ENCODE measurements around the gene HJV.

HJV gene

DNA sequence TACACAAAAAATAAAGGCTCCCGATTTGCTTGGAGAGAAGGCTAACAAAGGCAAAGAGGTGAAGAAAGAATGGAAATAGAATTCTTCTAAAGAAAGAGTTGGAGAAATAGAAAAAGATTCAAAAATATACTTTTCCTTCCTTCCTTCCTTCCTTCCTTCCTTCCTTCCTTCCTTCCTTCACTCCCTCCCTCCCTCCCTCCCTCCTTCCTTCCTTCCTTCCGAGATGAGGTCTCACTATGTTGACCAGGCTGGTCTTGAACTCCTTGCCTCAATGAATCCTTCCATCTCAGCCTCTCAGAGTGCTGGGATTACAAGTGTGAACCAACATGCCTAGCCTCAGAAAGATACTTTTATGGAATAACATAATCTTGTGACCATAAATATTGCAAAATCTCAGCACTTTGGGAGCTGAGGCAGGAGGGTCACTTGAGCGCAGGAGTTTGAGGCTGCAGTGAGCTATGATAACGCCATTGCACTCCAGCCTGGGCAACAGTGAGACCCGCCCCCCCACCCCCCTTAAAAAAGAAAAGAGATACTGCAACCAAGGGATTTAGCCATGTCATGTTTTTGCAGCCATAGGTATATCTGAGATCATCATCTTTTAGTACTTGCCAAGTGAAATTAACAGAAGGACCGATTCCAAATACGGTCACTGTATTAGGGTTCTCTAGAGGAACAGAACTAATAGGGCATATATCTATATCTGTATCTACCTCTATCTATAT lies 1.0 kb upstream of the HJV start:
- in situ Hi-C loops (cut with HindIII; ENCODE audit: low sequenced_read_pairs), result no loop called here

DNA sequence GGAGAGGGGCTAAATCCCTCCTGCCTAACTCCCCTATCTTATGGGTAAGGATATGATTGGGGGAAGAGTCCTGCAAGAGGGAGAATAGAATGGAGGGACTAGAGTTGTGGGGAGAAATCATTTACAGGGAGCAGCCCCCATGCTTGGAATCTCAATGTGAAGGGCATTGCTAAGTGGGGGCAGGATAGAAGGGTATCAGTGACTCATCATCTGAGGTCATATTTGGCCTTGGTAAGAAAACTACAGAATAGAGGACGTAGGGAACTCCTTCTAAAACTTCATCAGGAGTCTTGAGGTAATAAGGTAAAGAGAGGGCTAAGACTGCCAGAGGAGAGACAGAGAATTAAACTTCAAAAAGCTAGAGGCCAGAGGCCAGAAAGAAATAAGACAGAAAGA lies 487 bp downstream of the HJV start:
- in situ Hi-C loops (cut with HindIII; ENCODE audit: low sequenced_read_pairs), result no loop called here

- in situ Hi-C loops (cut with HindIII; ENCODE audit: low sequenced_read_pairs), result no loop called here
Observed at GRCh38 chr1:146020058-146021049, 1.2 kb downstream of the HJV start.

DNA sequence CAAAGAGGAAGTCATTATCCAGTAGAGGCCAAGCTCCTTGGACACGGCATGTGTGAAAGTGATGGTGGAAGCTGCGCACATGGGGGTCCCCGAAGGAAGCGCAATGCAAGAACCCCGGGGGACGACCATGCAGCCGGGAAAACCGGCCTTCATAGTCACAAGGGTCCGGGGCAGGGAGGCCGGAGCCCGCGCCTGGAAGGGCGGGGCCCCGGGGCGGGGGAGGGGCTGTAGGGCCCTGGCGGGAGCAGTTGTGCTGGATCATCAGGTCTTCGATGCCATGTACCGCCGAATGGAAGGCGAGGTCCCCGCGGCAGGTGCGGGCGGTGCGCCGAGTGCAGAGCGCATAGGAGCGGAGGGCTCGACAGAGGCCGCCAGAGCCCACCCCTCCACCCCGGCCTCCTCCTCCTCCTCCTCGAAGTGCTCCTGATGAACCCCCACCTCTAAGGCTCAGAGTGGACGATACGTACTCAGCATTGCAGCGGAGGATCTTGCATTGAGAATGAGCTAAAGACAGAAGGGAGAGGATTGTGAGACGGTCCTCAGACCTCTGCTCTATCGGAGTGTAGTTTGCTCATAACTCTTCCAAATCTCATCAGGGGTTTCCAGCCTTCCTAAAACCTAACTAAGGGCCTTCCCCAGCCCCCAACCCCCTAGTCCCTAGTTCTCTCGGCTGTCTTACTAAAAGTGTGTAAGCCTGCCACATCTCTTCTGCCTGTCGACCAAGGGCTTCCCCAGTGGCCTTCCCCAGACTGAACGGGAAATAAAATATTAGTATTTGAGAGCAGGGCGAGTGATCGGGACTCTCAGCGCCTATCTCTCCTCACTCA lies 2.1 kb downstream of the HJV start:
- in situ Hi-C loops (cut with HindIII; ENCODE audit: low sequenced_read_pairs), result no loop called here

DNA sequence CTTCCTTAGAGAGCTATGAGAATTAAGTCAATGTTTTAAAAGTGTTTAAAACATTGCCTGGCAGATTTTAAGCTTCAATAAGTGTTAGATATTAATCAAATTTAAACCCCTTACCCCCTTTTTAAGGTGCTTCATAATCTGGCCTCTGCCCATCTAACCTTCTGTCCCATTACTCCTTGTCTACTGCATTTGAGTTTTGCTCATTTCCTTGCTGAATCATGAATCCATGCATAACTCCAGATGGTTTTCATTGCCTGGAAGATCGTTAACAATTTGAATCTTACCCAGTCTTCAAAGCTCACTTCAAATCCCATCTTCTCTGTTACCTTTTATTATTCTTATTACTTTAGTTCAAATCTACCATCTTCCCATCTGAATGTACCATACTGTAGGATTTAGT lies 4.6 kb downstream of the HJV start:
- in situ Hi-C loops (cut with HindIII; ENCODE audit: low sequenced_read_pairs), result no loop called here

GRCh38 chr1:146013559-146013922 lies 8.0 kb downstream of the HJV start:
- in situ Hi-C loops (cut with HindIII; ENCODE audit: low sequenced_read_pairs), result no loop called here

DNA sequence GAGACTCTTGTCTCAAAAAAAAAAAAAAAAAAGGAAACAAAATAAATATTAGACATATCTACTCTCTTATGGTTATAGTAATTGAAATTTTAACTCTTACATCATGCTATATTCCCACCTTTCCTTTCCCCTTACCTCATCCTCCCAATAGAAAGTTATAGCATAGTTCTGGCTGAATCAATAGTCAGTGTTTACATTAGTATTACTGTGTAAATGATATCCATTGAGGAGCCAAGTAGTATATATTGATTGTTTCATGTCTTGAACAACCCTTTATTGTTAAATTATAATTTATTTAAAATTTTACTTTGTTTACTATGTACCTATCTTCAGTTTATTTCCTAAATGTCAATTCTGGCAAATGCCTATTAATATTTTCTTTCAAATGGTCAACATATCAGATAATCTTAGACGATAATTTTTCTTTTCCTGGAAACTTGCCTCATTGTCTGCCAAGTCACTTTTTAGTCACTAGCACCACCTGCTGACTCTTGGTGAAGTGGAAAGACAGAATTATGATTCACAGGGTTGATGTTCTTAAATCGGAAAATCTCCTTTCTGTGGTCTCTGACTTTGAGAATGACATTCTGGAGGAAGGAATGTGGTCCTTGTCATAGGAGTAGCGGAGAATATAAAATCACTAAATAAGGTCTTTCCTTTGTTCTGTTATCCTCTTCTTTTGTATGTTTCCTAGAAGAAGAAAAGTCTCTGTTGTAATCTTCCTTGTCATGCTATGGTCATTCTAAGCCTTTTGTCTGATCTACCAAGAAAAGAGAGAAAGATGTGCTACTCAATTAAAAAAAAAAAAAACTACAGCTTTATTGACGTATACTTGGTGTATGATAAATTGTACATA lies 8.6 kb downstream of the HJV start:
- in situ Hi-C loops (cut with HindIII; ENCODE audit: low sequenced_read_pairs), result no loop called here

DNA sequence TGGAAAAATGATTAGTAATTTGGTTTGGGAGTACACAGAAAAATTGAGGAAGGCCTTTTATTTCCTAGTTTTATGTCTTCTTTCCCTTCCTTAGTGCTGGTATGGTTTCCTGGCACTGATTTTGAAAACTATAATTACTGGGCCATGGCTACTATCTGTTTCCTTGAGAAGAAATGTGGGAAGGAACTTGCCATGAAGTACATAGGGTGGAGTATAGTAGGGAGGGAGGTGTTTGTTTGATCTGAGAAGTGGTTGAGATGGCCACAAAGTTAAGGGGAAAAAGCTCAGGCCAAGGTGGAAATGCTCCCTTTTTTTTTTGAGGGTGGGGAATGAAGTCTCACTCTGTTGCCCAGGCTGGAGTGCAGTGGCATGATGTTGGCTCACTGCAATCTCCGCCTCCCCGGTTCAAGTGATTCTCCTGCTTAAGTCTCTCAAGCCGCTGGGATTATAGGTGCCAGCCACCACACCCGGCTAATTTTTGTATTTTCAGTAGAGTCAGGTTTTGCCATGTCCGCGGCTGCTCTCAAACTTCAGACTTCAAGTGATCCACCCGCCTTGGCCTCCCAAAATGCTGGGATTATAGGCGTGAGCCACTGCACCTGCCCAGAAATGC lies 11.3 kb downstream of the HJV start:
- in situ Hi-C loops (cut with HindIII; ENCODE audit: low sequenced_read_pairs), result no loop called here

- in situ Hi-C loops (cut with HindIII; ENCODE audit: low sequenced_read_pairs), result no loop called here
Observed at GRCh38 chr1:146007489-146008133, 13.9 kb downstream of the HJV start.

DNA sequence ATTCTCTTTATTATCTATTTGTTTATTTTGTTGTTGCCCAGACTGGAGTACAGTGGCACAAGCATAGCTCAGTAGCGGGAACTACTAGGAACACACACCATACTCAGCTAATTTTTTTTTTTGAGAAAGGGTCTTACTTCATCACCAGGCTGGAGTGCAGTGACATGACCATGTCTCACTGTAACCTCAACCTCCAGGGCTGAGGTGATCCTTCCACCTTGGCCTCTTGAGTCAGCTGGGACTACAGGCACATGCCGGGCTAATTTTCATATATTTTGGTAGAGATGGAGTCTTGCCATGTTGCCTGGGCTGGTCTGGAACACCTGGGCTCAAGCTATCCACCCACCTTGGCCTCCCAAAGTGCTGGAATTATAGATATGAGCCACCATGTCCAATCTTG lies 19.8 kb downstream of the HJV start:
- in situ Hi-C loops (cut with HindIII; ENCODE audit: low sequenced_read_pairs), result no loop called here

DNA sequence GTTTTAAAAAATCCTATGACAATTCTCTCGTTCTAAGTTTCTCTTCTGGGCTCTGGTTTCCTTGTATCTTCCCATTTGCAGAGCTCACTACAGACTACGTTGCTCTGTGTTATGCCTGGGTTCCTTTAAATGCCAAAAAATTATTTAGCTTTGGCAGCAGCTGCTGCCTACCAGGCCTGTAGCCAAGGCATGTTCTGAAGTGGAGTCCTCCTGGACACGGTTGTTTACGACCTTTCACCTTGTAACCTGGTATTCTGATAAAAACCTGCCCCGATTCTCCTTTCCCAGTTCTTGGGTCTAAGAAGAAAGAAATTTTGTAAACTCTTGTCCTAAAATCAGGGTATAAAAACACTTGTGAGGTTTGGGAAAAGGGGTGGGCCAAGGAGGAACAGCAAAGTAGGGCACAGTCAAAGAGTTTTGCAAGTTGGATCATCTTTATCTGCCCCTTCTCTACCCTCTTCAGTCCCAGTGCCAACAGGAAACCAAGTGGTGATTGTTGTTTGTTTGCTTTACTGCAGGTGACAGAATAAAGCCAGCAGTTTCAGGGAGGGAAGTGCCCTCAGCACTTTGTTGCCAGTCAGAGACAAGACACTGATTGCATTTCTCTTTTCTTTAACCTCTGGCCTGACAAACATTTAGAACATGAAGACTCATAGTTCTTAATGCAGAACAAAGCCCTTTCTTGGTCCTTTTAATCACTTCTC lies 22.1 kb downstream of the HJV start:
- in situ Hi-C loops (cut with HindIII; ENCODE audit: low sequenced_read_pairs), result no loop called here

- in situ Hi-C loops (cut with HindIII; ENCODE audit: low sequenced_read_pairs), result no loop called here
Observed at GRCh38 chr1:145997718-145998023, 23.9 kb downstream of the HJV start.

- in situ Hi-C loops (cut with HindIII; ENCODE audit: low sequenced_read_pairs), result no loop called here
Observed at GRCh38 chr1:145997016-145997717, 24.4 kb downstream of the HJV start.

DNA sequence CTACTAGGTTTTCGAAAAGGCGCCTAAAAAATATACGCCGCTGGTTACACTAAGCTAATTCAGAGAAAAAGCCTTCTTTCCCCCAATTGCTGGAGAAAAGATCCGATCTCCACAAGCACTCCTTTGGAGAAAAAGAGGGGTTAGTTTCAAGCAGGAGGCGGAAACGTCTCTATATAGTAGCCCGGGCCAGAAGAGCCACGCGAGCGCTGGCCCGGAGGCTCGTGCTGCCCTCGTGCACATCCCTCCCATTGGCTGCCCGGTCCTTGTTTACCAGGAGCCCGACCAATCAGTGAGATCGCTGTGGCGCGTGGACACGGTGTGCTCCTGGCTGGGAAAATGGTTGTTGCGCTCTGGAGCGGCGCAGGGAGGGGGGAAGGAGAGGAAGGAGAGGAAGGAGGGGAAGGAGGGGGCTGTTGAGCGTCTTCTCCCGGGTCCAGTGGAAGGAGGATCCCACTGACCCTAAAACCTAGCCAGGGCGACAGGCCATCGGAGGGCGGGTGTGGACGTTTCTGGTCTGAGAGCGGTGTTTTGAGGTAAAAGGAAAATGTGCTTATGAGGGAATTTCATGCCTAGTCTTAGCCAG lies 25.0 kb downstream of the HJV start, which contains the start of gene TXNIP:
Gene TXNIP (minus strand): TSS at position 147 of the 583 bp plus-strand sequence. CDS start 313 bp downstream, outside the sequence.
- in situ Hi-C loops (cut with HindIII; ENCODE audit: low sequenced_read_pairs), result no loop called here

- in situ Hi-C loops (cut with HindIII; ENCODE audit: low sequenced_read_pairs), result no loop called here
Observed at GRCh38 chr1:145995964-145996432, 25.5 kb downstream of the HJV start.

DNA sequence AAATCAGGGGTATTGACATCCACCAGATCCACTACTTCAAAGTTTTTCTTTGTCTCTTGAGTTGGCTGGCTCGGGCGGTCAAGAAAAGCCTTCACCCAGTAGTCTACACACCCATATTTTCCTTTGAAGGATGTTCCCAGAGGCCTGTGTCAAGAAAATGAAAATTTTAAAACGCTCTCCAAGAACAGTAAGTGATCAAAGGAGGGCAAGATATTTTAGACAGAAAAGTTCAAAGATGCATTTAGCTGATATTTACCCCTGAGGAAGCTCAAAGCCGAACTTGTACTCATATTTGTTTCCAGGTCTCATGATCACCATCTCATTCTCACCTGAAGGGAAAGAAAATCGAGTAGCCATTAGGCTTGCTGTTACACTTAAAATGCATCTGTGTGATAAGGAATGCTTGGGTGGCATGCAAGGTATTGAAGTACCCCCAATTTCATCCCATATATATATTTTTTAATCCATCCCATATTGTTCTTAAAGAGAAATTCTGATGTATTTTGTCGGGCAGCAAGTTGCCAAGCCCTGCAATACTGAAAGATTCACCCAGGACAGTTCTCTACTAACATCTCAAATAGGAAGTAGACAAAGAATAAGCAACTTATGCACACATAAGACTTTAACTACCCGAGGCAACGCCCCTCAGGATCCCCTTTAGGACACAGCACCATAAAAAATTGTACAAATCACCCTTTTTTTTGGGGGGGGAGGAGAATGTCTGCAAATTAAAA lies 26.2 kb downstream of the HJV start:
- in situ Hi-C loops (cut with HindIII; ENCODE audit: low sequenced_read_pairs), result no loop called here

Measured in DLD1 (cell line).